Urothelium cell line (cell line): ENCODE results near the gene IL1RAPL2.

Experiments
- DNase-seq: peaks from one replicate; pipeline ENCODE4 v3.0.0; 2011; ENCODE audit warnings: low spot score, mixed read lengths
- FAIRE-seq: peaks from 2 replicates; lab custom pipeline; 2011; peaks lifted over from hg19 to GRCh38; lab: Jason Lieb, UNC

Gene IL1RAPL2

DNA sequence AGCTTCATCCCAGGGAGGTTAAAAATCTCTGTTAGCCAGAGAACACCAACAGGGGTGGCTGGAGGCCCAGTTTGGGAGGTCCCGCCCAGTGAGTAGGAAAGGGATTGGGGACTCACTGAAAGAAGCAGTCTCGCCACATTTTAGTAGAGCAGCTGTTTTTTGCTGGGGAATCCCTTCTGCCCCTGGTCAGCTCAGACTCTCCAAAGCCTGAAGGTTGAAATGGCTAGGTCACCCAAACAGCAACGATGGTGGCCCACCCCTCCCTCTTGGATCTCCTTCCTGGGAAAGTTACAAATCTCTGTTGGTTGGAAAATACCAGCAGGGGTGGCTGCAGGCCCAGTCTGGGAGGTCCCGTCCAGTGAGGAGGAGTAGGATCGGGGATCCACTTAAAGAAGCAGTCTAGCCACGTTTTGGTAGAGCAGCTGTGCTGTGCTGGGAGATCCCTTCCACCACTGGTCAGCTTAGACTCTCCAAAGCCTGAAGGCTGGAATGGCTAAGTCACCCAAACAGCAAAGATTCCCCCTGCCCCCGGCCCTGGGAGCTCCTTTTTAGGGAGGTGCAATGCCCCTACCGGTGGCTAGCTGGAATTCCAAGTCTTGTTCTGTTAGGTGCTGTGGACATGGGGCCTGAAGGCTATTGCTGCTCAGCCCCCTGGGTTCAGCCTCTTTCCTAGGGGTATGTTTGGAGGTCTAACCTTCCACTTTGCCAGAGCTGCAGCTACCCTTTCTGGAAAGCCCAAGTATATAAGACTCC is 694.5 kb downstream of the IL1RAPL2 start:
- DNase-seq, result no peak

GRCh38 chrX:105263171-105263570 is 697.2 kb downstream of the IL1RAPL2 start:
- FAIRE-seq, result no peak
- DNase-seq, result no peak

More for the DNA sequence above, 694.5 kb downstream of the IL1RAPL2 start:
- FAIRE-seq, result no peak

DNA sequence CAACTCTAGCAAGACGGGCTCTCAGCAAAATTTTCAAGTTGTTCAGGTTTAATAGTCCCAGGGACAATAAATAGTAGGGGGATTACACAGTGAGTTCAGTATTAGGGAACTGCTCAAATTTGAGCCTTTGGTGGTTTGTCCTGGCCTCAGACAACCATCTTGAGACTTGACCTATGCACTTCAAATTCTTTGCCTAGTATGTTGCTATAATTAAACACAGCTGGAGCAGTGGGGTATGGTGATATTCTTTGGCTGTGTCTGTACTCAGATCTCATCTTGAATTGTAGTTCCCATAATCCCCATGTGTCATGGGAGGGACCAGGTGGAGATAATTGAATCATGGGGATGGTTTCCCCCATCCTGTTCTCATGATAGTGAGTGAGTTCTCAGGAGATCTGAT is 697.8 kb downstream of the IL1RAPL2 start:
- DNase-seq, result no peak
- no peak for FAIRE-seq

- no peak for FAIRE-seq
- DNase-seq, result no peak
Measured at GRCh38 chrX:105265093-105265492, 699.1 kb downstream of the IL1RAPL2 start.

- FAIRE-seq (no peak), DNase-seq (no peak)
Measured at GRCh38 chrX:105266456-105266855, 700.5 kb downstream of the IL1RAPL2 start.

GRCh38 chrX:105267167-105267566 is 701.2 kb downstream of the IL1RAPL2 start:
- FAIRE-seq (no peak), DNase-seq (no peak)

DNA sequence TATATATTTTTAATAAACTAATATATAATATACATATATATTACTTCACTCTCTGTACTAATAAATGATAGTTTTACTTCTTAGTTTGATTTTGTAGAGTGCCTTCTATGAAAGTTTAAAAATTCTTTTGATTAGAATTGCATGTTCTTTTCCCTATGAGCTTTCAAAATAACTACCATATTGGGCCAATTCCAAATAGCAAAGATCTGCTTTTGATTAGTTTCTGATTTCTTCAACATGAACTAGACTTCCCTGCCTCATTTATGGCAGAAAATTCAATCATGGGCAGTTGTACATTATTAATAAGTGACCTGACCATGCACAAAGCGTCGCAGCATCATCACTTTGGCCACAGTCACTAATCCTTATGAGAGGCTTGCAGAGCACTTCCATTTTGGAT is 703.4 kb downstream of the IL1RAPL2 start:
- no peak for DNase-seq
- FAIRE-seq, result no peak

- DNase-seq, result no peak
- FAIRE-seq, result no peak
Measured at GRCh38 chrX:105273326-105273725, 707.3 kb downstream of the IL1RAPL2 start.

DNA sequence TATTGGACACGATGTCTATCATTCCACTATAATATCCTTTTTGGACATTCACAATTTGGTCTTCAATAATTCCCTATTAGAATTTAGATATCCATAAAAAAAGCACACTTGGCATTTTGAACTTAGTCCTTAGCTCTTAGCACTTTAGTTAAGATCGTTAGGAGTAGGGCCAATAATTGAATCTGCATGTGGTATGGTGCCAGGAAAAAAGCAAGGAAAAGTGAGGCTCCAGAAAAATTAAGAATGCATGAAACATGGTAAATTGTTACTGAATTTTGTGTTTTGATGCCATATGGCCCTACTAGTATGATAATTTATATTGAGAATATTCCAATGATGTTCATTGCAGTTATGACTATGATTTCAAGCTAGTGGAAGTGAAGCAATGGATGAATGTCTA is 708.1 kb downstream of the IL1RAPL2 start:
- DNase-seq (no peak), FAIRE-seq (no peak)

DNA sequence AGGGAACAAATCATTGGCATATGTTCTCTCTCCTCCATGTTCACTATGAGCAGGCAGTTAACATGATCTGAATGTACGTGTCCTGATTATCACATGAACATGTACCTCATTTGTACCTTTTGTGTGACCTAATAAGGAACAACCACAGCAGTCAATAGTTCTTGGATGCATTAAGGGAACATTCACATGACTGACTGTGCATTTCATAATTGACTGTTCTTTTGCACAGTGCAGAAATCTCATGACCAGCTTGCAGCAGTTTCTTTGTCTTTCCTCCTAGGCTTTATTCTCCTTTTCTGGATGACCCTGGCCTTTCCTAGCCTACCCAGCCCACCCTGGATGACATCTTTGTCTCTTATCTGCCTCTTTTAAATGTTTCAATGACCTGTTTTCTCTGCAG is 711.1 kb downstream of the IL1RAPL2 start:
- DNase-seq, result no peak
- FAIRE-seq, result no peak

DNA sequence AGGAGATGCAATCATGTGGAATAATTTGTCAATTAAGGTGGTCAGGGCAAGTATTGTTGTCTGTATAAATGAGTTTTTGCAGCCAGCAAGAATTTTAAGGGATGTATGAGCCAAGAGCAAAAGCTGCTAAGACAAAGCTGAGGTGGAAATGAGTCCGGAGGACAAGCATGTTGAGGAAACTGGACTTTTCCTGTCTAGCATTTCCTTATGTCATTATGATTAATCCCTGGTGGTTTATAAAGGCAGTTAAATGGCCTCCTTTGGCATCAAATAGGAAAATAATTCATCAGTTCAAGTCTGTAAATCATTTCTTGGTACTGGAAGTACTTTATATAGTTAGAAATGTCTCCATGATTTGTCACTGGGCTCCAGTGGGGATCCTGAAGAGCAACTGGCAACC is 716.1 kb downstream of the IL1RAPL2 start:
- no peak for DNase-seq
- no peak for FAIRE-seq

DNA sequence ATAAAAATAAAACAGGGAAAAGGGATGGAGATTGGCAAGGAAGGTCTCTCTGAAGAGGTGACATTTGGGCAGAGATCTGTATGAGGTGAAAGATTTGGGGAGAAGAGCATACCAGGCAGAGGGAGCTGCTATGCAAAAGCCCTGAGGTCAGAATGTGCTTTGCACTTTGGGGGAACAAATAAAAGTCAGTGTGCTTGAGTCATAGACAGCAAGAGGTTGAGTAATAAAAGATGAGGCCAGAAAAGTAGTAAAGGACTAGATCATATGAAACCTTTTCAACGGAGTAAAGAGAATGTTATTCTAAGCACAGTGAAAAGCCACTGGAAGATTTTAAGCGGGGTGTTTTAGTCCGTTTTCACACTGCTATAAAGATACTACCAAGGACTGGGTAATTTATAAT is 731.0 kb downstream of the IL1RAPL2 start:
- FAIRE-seq, result no peak
- no peak for DNase-seq

GRCh38 chrX:105299286-105299685 is 733.3 kb downstream of the IL1RAPL2 start:
- DNase-seq (no peak), FAIRE-seq (no peak)

- DNase-seq (no peak), FAIRE-seq (no peak)
Measured at GRCh38 chrX:105302246-105302645, 736.2 kb downstream of the IL1RAPL2 start.

DNA sequence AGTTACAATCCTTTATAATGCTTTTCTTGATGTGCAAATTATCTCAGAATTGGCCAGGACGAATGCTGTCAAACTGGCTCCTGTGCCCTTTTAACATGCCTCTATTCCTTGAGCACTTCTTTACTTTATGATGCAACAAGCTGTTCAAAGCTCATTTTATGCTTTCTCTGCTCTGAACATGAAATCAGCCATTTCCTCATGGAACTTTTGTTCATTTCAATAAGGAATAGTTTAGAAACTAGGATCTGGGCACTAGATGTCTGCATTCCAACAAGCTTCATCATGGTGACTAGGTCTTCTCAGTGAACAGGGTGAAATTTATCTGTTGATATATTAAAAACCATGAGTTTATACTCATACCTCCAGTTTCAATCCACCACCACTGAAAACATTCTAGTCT is 741.8 kb downstream of the IL1RAPL2 start:
- no peak for DNase-seq
- FAIRE-seq, result no peak

GRCh38 chrX:105313596-105313995 is 747.6 kb downstream of the IL1RAPL2 start:
- FAIRE-seq (no peak), DNase-seq (no peak)

DNA sequence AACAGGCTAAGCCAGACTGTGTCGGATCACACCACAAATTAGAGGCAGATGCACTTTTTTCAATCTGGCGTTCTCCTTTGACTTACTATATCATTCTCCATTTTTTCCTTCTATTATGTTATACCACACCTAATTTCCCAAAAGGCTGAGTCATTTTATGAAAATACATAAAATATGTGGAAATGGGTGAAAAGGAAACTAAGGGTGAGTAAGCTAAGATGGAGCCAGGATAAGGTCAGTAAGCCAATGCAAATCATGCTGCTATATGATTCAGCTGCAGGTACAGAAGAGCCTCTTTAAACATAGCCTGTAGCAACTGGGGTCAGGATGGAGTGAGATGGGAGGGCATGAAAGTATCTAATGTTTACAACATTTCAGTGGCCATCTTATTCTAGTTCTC is 748.5 kb downstream of the IL1RAPL2 start:
- no peak for FAIRE-seq
- no peak for DNase-seq

- DNase-seq (no peak), FAIRE-seq (no peak)
Measured at GRCh38 chrX:105315248-105315647, 749.2 kb downstream of the IL1RAPL2 start.

DNA sequence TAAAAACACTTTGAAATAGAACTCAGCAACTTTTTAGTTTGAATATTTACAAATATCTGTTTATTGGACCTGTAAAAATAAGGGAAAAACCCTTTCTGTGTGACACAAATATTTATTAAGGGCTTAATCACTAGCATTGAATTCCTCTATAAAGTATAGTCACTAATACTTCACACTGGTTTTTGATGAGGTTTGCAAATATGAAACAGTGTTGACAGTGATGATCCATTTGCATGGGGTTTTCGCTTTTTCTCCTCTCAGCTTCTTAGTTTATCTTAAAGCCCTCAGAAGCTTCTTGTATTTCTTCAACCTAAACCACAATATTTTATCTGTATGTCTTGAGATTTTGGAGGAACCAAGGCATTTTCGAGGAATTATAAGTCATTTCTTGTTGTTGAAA is 751.1 kb downstream of the IL1RAPL2 start:
- FAIRE-seq (no peak), DNase-seq (no peak)

DNA sequence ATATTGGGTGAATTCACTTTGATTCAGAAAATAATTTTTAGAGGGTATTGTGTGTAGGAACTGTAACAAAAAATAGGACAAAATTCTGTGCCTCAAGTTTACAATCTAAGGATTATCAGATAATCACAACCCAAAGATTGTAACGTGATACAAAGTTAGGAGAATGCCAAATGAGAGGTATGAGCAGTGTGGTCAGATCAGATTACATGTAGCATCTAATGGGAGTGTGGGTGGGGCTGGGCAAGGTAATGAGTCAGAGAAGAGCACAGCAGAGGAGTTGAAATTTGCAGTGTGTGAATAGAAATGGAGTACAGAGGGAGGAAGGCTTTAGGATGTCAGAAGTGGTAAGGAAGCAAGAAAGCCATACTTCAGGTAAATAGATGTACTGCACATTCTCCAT is 757.9 kb downstream of the IL1RAPL2 start:
- peak; percentile 31 for DNase-seq

DNA sequence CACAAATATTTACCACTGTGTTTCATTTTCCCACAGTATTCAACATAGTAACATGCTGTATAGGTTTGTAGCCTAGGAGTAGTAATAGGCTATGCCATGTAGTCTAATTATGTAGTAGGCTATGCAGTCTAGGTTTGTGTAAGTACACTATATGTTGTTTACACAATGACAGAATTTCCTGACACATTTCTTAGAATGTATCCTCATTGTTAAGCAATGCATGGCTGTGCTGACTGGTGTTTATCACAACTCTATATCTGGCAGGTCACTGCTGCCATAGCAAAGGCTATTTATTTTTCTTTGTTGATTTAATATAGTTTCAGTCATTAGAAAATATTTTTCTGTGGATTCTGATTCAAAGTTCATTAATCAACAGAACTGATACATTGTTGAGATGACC is 762.8 kb downstream of the IL1RAPL2 start:
- FAIRE-seq (no peak), DNase-seq (no peak)

More for the DNA sequence above, 757.9 kb downstream of the IL1RAPL2 start:
- FAIRE-seq, result no peak

DNA sequence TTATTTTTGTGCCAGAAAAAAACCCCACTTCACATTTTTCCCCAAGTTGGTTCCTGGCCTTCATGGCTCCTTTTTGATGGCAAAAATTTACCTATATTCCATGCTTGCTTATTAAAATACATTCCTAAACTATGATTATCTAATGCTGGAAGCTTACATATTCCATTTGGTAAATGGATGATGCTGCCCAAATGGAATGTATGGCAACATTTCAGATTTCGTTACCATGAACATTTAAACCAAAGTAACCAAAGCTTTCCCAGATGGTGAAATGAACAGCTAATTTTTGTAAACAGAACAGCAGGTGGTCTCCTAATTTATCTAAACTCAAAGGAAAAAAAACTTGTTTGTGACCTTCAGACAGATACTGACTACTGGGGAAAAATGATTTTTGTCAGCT is 765.2 kb downstream of the IL1RAPL2 start:
- DNase-seq (no peak), FAIRE-seq (no peak)

DNA sequence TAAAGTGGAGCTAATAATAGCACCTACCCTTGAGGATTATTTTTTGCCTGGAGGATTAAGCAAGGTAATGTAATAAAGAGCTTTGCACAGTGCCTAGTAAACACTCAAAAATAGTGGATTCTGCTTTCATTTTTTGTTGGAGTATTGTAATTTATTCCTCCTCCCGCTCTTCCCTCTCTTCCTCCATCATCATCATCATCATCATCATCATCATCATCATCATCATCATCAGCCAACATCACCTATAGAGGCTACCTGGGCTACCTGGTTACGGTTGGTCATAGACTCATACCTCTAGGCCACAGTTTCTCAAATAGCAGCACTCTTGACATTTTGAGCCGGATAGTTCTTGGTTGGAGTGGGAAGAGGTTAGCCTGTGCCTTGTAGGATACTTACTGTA is 781.4 kb downstream of the IL1RAPL2 start:
- no peak for FAIRE-seq
- no peak for DNase-seq
